ENCODE results near the gene AIP. TPM values are rescaled to one million over a fixed set of nuclear protein-coding genes. Genes with fewer than 3 reads are reported as not detected.

The AIP gene
- total and polyA plus RNA-seq, 2 donors (not counting 3 experiments of a cell fraction or from before 2014, with no cell fraction given) = 46.3 to 114 TPM

- H3K4me1 ChIP-seq (ENCODE audit: control insufficient read depth, extremely low read depth, insufficient read depth, low read length) = no peaks in the 10 kb centered on the region
- dilution Hi-C loops (cut with MboI; ENCODE audit: extremely low pct_ligation_motif_present, low sequenced_read_pairs) (no loop called here), intact Hi-C loops (cut with micrococcal nuclease) (no loop called here)
- no peaks in the 10 kb centered on the region for H4K20me1 ChIP-seq (replicated peaks; ENCODE audit: control insufficient read depth, extremely low read depth, insufficient read depth, low read length)
- H3K36me3 ChIP-seq (ENCODE audit: control insufficient read depth in 2 of 2, extremely low read depth in 1 of 2, insufficient read depth in 2 of 2, low read length in 2 of 2) = no peaks in the 10 kb centered on the region
- POLR2A ChIA-PET = no interaction called here
- no peak overlapping the region for H3K4me2 ChIP-seq (ENCODE audit: insufficient read depth, low read length)
- no peaks in the 10 kb centered on the region for H3K27me3 ChIP-seq (ENCODE audit: control insufficient read depth in 2 of 2, insufficient read depth in 2 of 2, low read length in 2 of 2)
- CTCF ChIA-PET = no interaction called here
- H2AFZ ChIP-seq (ENCODE audit: low read depth, low read length) = no peak overlapping the region
- no peak for TF ChIP-seq EZH2 (IDR thresholded peaks at IDR 0.05; ENCODE audit: borderline replicate concordance, low read depth, low read length, severe bottlenecking)
- TF ChIP-seq POLR2A (IDR thresholded peaks at IDR 0.05; ENCODE audit: low read depth, low read length) = no peak
- no peaks in the 10 kb centered on the region for H3K9me1 ChIP-seq (replicated peaks; ENCODE audit: control insufficient read depth, extremely low read depth, insufficient read depth, low read length)
- no peak for FAIRE-seq
- no peak overlapping the region for H3K27ac ChIP-seq (ENCODE audit: insufficient read depth, low read depth, low read length)
- no peak overlapping the region for H3K4me3 ChIP-seq (replicated peaks in 1 of 3; ENCODE audit: insufficient read depth in 1 of 3, low read depth in 1 of 3, low read length in 3 of 3)
- DNase-seq (ENCODE audit: low read depth, low spot score) = no peak
- no TSS peak for BruUV-seq (replicated peaks)
- no peak overlapping the region for H3K9ac ChIP-seq (replicated peaks; ENCODE audit: extremely low read depth, insufficient read depth, low read length)
- H3K9me3 ChIP-seq (replicated peaks; ENCODE audit: control insufficient read depth, insufficient read depth, low read length) = no peaks in the 10 kb centered on the region
- no peaks in the 10 kb centered on the region for H3K79me2 ChIP-seq (ENCODE audit: control insufficient read depth, insufficient read depth, low read length)
Observed at GRCh38 chr11:67498544-67498972, 15.7 kb downstream of the AIP start.

GRCh38 chr11:67499808-67500483 is 17.1 kb downstream of the AIP start:
- peaks cover 7% of the 10 kb centered on the region for H3K4me1 ChIP-seq (ENCODE audit: control insufficient read depth, extremely low read depth, insufficient read depth, low read length)
- no peak for FAIRE-seq
- intact Hi-C loops (cut with micrococcal nuclease) = loop anchor here (10.0 kb wide), 1 partner anchor 235 kb away; the partner anchor contains the start of gene GRK2
- H3K4me2 ChIP-seq (ENCODE audit: insufficient read depth, low read length) = no peak overlapping the region
- H3K9me1 ChIP-seq (replicated peaks; ENCODE audit: control insufficient read depth, extremely low read depth, insufficient read depth, low read length) = no peaks in the 10 kb centered on the region
- no peak overlapping the region for H2AFZ ChIP-seq (ENCODE audit: low read depth, low read length)
- no peaks in the 10 kb centered on the region for H4K20me1 ChIP-seq (replicated peaks; ENCODE audit: control insufficient read depth, extremely low read depth, insufficient read depth, low read length)
- ChIA-PET POLR2A (no interaction called here), CTCF (no interaction called here)
- dilution Hi-C loops (cut with MboI; ENCODE audit: extremely low pct_ligation_motif_present, low sequenced_read_pairs) = no loop called here
- TF ChIP-seq EZH2 (IDR thresholded peaks at IDR 0.05; ENCODE audit: borderline replicate concordance, low read depth, low read length, severe bottlenecking) (no peak), POLR2A (IDR thresholded peaks at IDR 0.05; ENCODE audit: low read depth, low read length) (no peak), POLR2AphosphoS5 (IDR thresholded peaks at IDR 0.05; ENCODE audit: insufficient read depth, low read depth, low read length) (no peak), GATA2 (IDR thresholded peaks at IDR 0.05; ENCODE audit: insufficient read depth, insufficient read length, low read depth, low read length) (no peak), MYC (IDR thresholded peaks at IDR 0.05; ENCODE audit: low read depth, low read length) (no peak)
- H3K9ac ChIP-seq (replicated peaks; ENCODE audit: extremely low read depth, insufficient read depth, low read length) = no peak overlapping the region
- BruUV-seq (replicated peaks) = no TSS peak
- no peaks in the 10 kb centered on the region for H3K36me3 ChIP-seq (ENCODE audit: control insufficient read depth in 2 of 2, extremely low read depth in 1 of 2, insufficient read depth in 2 of 2, low read length in 2 of 2)
- no peaks in the 10 kb centered on the region for H3K79me2 ChIP-seq (ENCODE audit: control insufficient read depth, insufficient read depth, low read length)
- DNase-seq (ENCODE audit: low read depth, low spot score) = no peak
- H3K27ac ChIP-seq (ENCODE audit: insufficient read depth, low read depth, low read length) = no peak overlapping the region
- H3K9me3 ChIP-seq (replicated peaks; ENCODE audit: control insufficient read depth, insufficient read depth, low read length) = no peaks in the 10 kb centered on the region
- H3K27me3 ChIP-seq (ENCODE audit: control insufficient read depth in 2 of 2, insufficient read depth in 2 of 2, low read length in 2 of 2) = no peaks in the 10 kb centered on the region
- no peak overlapping the region for H3K4me3 ChIP-seq (replicated peaks in 1 of 3; ENCODE audit: insufficient read depth in 1 of 3, low read depth in 1 of 3, low read length in 3 of 3)

Data from endothelial cell of umbilical vein (primary cell).